Putamen (tissue), 1 donor: Measurements from ENCODE around the gene SEC16B.

ENCODE experiments used
- DNase-seq: peaks from one replicate; pipeline ENCODE4 v3.0.0-alpha.2; 2016; ENCODE audit warnings: low spot score

Gene SEC16B

DNA sequence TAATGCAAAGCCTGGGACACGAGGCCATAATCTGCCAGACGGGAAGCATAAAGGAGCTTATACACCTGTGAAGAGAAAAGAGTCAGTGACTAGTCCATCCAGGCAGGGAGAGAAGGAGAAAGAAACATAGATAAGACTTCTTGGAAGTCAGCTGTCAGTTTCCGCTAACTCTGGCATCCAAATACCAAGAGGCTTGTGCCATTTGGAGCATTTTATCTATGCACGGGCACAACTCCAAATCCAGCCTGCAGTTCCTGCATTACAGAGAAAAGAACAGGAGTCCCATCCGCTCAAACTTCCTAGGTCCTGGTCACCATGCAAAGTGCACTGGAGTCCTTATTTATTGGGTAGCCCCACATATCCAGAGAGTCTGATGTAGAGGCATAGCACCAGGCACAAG is 27.9 kb downstream of the SEC16B start:
- no peak for DNase-seq

GRCh38 chr1:177940682-177941081 is 29.2 kb downstream of the SEC16B start:
- DNase-seq, result no peak

DNA sequence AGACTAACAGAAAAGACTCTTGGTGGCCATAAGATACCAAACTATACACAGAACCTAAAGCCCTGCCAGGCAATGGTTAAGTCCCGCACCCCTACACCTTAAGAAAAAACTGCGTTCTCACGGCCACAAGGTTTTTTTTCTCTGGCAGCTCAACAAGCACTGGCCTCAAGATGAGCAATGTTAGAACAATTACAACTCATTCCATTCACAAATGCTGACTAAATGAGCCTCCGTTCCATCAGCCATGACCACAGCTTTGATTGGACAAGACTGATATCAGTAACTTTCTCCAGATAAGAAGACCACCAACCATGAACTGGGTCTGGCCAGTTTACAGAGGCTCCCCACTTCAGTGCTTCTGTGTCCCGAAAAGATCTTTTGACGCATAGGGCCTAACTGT is 31.9 kb downstream of the SEC16B start:
- DNase-seq, result no peak

- no peak for DNase-seq
Measured at GRCh38 chr1:177937174-177937770, 32.6 kb downstream of the SEC16B start.

DNA sequence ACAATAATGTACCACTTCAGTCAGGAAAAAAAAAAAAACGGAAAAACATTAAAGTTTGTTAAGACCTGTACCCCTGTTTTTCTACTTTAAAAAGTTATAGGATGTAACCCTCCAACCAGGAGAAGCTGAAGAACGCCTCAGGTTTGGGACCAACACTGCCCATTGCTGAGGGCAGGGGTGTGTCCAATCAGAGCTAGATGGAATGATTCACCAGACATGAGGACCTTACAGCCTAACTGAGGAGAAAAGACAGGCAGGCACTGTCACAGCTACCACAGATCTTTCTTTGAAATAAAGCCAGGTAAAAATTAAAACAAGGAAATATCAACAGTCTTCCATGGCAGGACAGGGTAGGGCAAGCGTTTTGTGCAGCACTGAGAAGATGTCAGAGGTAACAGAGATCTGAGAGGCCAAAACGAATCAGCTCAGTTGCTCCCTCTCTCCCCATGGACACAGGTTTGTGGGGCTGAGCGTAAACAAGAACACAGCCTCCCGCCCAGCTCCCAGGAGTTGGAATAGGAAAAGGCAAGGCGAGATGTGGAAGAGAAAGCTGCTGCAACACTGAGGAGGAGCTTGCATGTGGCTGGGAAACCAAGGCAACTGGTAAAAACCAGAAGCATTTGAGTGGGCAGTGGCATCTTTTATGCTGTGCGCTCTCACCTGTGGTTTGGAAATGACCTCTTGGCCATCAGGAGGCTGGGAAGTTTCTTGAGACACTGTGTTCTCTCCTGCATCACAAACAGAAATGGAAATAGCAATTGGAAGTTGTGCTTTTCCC is 34.0 kb downstream of the SEC16B start:
- no peak for DNase-seq

GRCh38 chr1:177934927-177935326 is 34.9 kb downstream of the SEC16B start:
- no peak for DNase-seq

DNA sequence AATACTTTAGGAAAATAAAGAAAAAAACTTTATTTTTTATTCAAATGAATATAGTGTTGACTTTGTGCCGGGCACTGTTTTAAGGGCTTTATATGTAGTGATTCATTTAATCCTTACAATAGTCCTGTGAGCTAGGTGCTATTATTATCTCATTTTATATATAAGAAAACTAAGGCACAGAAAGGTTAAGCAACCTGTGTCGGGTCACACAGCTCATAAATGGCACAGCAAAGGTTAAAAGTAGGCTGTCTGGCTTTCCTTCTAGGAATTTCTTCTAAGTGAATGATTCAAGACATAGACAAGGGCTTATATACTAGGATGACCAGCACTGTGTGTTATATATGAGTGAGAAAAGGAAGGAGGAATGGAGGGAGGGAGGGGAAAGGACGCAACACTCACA is 35.4 kb downstream of the SEC16B start:
- DNase-seq, result no peak

DNA sequence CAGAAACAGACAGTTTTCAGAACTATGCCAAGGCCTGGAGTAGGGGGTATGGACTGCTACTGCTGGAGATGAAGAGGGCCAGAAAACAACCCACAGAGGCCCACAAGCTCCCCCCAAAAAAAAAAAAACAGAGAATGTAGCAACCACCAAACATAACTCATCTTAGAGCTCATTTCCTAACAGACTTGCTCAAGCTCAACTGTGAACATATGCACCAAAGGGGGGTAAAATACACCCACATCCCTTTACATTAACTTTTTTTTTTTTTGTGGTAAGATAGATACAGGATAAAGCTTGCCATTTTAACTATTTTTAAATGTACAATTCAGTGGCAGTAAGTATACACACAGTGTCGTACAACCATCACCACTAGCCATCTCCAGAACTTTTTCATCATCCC is 36.0 kb downstream of the SEC16B start:
- DNase-seq, result no peak

DNA sequence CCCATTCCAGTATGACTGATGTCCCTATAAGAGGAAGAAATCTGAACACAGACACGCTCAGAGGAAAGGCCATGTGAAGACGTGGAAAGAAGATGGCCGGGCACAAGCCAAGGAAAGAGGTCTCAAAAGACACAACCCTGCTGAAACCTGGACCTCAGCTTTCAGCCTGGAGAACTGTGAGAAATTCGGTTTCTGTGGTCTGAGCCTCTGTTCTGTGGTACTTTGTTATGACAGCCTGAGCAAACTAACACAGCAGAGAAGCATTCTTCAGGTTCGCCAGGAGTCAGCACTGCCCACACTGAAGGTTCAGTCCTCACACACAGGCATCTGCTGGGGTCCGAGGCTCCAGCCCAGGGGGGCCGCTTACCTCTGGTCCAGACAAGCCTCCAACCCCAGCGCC is 37.7 kb downstream of the SEC16B start:
- DNase-seq, result no peak

- DNase-seq, result no peak
Measured at GRCh38 chr1:177928952-177929351, 40.9 kb downstream of the SEC16B start.

DNA sequence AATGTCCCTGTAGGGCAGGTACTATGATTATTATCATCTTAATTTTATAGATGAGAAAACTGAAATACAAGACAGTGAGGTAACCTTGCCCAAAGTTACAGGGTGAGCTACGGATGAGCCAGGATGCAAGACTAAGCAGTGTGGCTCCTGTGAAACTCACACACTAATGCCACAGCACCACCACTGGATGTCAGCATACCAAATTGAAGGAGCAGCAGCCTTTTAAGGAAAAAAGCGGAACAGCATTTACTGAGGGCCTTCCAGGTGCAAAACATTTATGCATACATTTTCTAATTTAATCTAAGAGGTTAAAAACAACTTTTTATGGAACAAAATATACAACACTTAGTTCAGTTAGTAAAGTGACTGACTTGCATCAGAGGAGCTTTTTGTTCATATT is 41.7 kb downstream of the SEC16B start:
- DNase-seq, result no peak

GRCh38 chr1:177927021-177927596 is 42.7 kb downstream of the SEC16B start:
- DNase-seq, result no peak

DNA sequence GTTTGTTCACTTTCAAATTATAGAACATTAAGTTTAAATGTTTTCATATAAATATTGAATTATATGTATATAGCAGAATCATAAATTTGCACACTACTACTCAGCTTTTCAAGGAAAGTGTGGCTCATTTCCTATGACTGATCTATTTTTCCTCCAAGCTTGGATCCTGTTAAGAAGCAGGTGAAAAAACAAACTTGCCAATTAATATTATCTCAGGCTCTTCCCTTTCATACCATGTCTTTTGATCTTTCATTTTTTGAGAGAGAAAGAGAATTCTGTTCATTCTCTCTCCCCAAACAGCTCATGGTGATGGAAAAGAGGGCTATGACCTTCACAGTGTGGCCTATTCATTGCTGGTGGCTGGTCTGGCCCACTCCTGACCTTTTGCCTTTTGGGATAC is 43.7 kb downstream of the SEC16B start:
- DNase-seq, result no peak

GRCh38 chr1:177925006-177925405 is 44.9 kb downstream of the SEC16B start:
- DNase-seq, result no peak

DNA sequence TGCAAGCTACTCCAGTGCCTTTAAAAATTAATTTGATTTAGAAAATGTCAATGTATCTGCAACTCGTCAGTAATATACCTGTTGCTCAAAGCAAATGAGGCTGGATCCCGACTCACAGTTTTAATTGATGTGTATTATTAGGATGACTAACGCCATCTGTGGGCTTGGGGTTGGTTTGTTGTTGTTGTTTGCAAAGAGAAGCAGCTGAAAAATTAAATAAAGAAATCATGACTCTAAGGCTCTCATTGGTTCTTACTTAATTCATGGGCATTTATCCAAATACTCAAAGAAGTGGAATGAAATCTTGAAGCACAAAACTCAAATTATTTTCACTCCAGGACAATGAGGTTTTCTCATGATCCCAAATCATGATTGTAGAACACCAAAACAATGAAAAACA is 46.4 kb downstream of the SEC16B start:
- no peak for DNase-seq

GRCh38 chr1:177922209-177922608 is 47.6 kb downstream of the SEC16B start:
- DNase-seq, result no peak

GRCh38 chr1:177921590-177921989 is 48.3 kb downstream of the SEC16B start:
- no peak for DNase-seq

DNA sequence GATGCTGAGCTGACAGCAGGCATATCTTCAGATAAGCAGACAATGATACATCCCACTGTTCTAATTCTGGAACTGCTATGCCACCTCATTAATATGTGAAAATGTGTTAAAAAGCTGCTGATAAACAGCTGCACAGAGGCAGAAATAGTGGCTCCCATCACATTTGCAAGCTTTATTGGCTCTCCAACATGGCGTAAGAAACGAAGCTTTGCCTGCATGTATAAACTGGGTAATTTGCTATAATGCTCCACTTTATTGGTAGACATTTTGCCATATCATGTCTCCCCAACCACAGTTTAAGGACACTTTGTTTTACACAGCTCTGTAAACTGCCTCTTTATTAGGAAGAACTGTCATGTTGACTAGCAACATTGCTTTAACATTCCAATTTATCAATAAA is 49.8 kb downstream of the SEC16B start:
- DNase-seq, result no peak

DNA sequence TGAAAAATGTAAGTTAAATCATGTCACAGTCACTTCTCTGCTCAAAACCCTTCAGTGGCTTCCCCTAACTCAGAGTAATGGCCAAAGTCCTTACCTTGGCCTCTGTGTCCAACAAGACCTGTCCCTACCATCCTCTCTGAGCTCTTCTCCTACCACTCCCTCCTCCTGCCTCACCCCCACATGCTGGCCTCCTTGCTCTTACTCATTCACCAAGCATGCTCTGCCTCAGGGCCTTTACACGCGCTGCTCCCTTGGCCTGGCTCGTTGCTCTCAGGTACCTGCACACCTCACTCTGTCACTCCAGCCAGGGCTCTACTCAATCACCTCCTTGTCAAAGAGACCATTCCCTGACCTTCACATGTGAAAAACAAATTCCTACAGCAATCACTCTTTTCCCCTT is 54.2 kb downstream of the SEC16B start:
- DNase-seq, result no peak

- DNase-seq, result no peak
Measured at GRCh38 chr1:177914603-177915002, 55.3 kb downstream of the SEC16B start.

DNA sequence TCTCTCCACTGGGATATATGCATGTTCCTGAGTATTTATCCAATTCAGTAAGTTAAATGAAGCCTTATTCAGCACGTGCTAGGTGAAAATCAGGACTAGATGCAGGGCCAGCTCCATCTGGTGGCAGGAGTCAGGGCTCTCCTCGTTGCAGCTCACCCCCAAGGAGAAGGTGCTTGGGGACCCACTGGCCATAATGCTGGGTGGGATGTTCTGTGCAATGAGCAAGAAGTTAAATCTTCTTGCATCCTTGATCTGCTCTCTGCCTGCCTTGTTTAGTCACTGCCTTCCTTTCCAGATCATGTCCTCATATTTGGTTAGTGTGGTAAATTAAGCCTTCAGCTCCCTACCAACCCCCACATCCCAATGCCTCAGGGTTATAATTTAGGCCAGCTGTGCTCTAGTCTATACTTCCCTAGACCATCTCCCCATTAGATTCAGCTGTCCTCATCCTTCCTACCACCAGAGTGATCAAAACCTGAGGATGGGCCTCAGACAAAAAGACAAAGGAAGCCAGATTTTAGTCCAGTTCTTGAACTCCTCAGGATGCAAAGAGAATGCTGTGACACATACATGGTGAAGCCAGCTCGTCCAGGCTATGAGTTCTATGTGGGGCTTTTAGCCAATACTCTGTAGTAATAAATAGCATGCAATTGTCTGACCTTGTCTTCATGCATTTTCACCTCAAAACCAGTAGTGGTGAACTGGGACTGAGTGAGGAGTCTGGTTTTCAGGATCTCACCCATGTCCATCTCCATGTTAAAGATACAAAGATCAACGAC is 55.9 kb downstream of the SEC16B start:
- no peak for DNase-seq

- DNase-seq, result no peak
Measured at GRCh38 chr1:177912991-177913390, 56.9 kb downstream of the SEC16B start.

- no peak for DNase-seq
Measured at GRCh38 chr1:177909416-177909815, 60.4 kb downstream of the SEC16B start.
